GM12865 (cell line): Measurements from ENCODE around the gene AAMP.

ENCODE experiments used
- DNase-seq: peaks from one replicate; pipeline ENCODE4 v3.0.0; 2010; ENCODE audit warnings: low read depth
- H3K4me3 ChIP-seq: 2 replicates; pipeline ENCODE4 v1.5.1; 2011; ENCODE audit warnings: mild to moderate bottlenecking, low read depth, low read length, control low read depth
- TF ChIP-seq, protein P1 (sequence below): IDR thresholded peaks from 2 replicates; pipeline ENCODE4 v1.5.1; 2011; ENCODE audit warnings: low read length, control low read depth, low read depth, inconsistent platforms; ENCODE audit not compliant: insufficient read depth; ENCODE audit errors: missing control alignments

AAMP gene

DNA sequence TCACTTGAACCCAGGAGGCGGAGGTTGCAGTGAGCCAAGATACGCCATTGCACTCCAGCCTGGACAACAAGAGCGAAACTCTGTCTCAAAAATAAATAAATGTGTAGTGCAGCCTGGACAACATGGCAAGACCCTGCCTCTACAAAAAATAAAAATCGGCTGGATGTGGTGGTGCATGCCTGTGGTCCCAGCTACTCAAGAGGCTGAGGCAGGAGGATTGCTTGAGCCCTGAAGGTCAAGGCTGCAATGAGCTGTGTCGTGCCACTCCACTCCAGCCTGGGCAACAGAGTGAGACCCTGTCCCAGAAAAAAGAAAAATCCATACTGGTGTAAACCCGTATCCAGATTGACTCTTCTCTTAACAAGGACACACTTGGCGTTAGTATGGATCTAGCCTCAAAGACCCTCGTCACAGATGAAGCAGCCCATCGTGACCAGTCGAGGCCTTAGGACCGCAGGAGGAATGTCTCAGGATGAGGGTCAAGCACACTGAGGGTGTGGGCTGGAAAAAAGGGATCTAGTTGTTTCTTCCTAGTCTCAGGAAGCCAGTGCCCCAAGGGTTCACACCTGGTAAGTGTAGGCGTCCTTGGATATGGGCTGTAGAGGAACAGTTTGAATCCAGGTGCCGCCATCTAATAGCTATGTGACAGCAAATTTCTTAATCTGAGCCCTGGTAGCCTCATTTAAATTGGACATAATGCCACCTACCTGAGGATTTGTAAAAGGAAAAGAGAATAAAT is 13.2 kb downstream of the AAMP start:
- TF ChIP-seq, protein P1, sequence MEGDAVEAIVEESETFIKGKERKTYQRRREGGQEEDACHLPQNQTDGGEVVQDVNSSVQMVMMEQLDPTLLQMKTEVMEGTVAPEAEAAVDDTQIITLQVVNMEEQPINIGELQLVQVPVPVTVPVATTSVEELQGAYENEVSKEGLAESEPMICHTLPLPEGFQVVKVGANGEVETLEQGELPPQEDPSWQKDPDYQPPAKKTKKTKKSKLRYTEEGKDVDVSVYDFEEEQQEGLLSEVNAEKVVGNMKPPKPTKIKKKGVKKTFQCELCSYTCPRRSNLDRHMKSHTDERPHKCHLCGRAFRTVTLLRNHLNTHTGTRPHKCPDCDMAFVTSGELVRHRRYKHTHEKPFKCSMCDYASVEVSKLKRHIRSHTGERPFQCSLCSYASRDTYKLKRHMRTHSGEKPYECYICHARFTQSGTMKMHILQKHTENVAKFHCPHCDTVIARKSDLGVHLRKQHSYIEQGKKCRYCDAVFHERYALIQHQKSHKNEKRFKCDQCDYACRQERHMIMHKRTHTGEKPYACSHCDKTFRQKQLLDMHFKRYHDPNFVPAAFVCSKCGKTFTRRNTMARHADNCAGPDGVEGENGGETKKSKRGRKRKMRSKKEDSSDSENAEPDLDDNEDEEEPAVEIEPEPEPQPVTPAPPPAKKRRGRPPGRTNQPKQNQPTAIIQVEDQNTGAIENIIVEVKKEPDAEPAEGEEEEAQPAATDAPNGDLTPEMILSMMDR = no peak
- DNase-seq = no peak
- no peak overlapping the region for H3K4me3 ChIP-seq

DNA sequence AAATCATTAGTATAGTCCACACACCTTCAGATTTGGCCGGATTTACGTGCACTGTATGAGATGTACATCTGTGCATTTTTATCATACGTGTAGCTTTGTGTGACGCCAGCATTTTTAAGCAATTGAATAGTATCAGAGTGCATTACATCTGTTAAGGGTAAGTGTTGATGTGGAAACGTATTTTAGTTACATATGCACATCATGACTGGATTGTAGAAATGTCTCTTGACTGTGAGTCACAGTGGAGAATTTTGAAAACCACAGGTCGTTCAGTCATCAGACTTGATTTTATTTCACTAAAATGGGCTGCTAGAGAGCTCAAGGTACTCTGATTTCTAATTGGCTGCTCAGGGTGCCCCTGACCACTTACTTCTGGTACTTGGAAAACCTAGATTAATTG is 14.5 kb downstream of the AAMP start:
- no peak overlapping the region for H3K4me3 ChIP-seq
- no peak for DNase-seq
- TF ChIP-seq, protein P1 = no peak

DNA sequence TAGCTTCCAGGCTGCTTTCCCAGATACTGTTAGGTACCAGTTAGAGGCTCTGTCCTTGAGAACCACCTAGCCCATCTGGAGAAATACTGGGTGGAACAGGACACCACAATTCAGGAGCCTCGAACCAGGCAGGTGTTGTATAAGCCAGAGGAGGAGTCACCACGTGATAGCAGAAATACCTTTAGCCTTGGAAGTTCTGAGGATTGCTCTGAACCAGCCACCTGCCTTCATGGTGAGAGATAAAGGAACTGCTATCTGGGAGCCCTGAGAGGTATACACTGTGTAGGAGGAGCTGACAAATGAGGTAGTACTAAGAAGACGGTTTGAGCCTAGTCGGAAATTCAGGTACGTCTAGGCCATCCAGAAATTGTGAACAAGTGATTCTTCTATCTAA is 16.7 kb downstream of the AAMP start:
- DNase-seq = no peak
- TF ChIP-seq, protein P1 = no peak
- no peak overlapping the region for H3K4me3 ChIP-seq

DNA sequence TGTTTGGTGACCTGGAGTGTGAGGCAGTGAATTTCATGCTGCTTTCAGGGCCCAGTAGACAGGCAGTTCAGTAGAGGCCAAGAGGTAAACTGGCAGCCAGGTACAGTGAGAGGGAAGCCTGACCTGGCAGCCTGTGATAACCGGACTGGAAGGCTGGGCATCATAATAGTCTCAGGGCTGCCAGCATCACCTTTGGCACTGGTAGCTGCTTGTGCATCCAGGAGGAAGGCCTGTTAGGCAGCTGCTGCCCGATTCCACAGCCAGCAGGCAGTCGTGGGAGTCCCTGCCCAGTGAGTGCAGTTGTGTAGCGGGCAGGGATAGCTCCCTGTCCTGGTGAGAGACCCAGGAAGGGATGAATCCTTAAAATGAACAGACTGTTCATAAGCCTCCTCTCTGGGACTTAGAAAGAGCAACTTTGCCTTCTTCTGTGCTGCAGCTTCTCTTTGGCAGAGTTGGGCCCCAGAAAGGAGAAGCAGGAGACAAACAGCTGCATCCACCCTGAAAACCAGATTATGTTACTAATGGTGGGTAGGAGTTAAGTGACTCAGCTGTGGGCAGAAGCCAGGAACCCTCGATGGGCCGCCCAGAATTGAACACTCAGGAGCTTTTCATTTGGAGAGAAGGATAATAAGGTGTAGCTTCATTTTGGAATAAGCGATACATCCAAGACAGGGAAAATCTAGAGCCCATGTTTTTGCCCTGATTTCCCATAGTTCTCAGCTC is 17.3 kb downstream of the AAMP start:
- no peak overlapping the region for H3K4me3 ChIP-seq
- DNase-seq = no peak

DNA sequence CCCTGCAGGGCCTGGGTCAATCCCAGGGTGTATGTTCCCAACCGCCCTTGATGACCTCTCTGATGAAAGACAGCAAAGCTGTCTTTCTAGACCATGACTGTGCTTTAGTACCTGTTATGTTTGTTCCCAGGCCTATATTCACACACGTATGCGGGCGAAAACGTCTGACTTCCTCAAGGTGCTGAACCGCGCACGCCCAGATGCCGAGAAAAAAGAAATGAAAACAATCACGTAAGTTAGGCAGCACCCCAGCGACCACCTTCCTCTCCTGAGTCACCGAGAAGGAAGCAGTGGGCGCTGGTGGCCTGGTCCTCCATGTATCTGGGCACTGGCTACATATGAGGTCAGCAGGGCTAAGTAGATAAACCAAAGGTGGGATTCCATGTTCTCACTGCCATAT is 20.2 kb downstream of the AAMP start:
- H3K4me3 ChIP-seq = no peak overlapping the region
- TF ChIP-seq, protein P1 = no peak
- no peak for DNase-seq

More for the DNA sequence above, 17.3 kb downstream of the AAMP start:
- TF ChIP-seq, protein P1 = no peak

DNA sequence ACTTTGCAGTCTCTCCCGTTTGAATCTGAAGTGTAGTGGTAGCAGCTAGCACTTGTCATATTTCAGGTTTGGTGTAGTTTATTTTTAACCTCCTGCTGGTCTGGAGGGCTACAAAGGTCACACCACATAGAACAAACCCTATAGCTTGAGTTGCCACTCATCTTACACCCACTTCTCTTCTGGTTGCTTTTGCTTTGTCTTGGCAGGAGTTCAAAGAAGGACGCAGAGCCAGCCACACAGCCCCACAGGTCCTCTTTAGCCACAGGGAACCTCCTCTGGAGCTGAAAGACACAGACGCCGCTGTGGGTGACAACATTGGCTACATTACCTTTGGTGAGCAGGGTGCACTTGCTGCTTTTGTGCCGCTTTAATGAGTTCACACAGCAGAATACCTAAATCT is 24.7 kb downstream of the AAMP start:
- TF ChIP-seq, protein P1 = no peak
- H3K4me3 ChIP-seq = no peak overlapping the region
- DNase-seq = no peak
